CD4-positive, CD25-positive, alpha-beta regulatory T cell (primary cell): ENCODE data around the gene RBM39. TPM values are rescaled to one million over a fixed set of nuclear protein-coding genes. Genes with fewer than 3 reads are reported as not detected.

Source experiments
- polyA plus RNA-seq, 4 donors: library from polyadenylated mRNA; unstranded; fragments of 300-500 nt; fragmentation: Illumina TruSeq; gene quantifications; one replicate each; pipeline ENCODE4 v1.2.3, GENCODE V29; 2021
- total RNA-seq: library from RNA; stranded (reverse); gene quantifications from one replicate; pipeline ENCODE4 v1.2.3, GENCODE V29; 2022

The RBM39 gene
- total and polyA plus RNA-seq, 5 donors from 2014 or later = 112 to 1,180 (median 120) TPM

Other genes starting within 250 kb of the RBM39 start
- gene C20orf173, start 212.6 kb downstream of the RBM39 start, total RNA-seq = not detected
- gene C20orf173, start 212.6 kb downstream of the RBM39 start, polyA plus RNA-seq = not detected
- gene ERGIC3, start 200.2 kb downstream of the RBM39 start, total RNA-seq = 132 TPM
- gene ERGIC3, start 200.2 kb downstream of the RBM39 start, polyA plus RNA-seq = 100 to 1,000 TPM; 121 to 138 (median 131) TPM
- gene SPAG4, start 126.4 kb downstream of the RBM39 start, total RNA-seq = 21.8 TPM
- 1 to 10 TPM in 1 of 4 donors, under 1 TPM in 3; 0.11 to 1.2 (median 0.34) TPM for gene SPAG4, start 126.4 kb downstream of the RBM39 start, polyA plus RNA-seq
- 246 TPM for gene CPNE1, start 77.4 kb downstream of the RBM39 start, total RNA-seq
- gene CPNE1, start 77.4 kb downstream of the RBM39 start, polyA plus RNA-seq = 100 to 1,000 TPM; 175 to 398 (median 338) TPM
- gene RBM12, start 77.4 kb downstream of the RBM39 start, total RNA-seq = 128 TPM
- gene RBM12, start 77.4 kb downstream of the RBM39 start, polyA plus RNA-seq = 10 to 100 TPM; 46.6 to 58.0 (median 53.3) TPM
- gene NFS1, start 42.9 kb downstream of the RBM39 start, total RNA-seq = 21.2 TPM
- gene NFS1, start 42.9 kb downstream of the RBM39 start, polyA plus RNA-seq = 10 to 100 TPM; 22.3 to 32.6 (median 25.4) TPM
- 48.8 TPM for gene ROMO1, start 42.9 kb downstream of the RBM39 start, total RNA-seq
- 100 to 1,000 TPM; 295 to 378 (median 363) TPM for gene ROMO1, start 42.9 kb downstream of the RBM39 start, polyA plus RNA-seq
- 159 TPM for gene PHF20, start 29.8 kb upstream of the RBM39 start, total RNA-seq
- 100 to 1,000 TPM in 2 of 4 donors, 10 to 100 TPM in 2; 87.3 to 126 (median 100) TPM for gene PHF20, start 29.8 kb upstream of the RBM39 start, polyA plus RNA-seq
- 83.3 TPM for gene SCAND1, start 212.2 kb upstream of the RBM39 start, total RNA-seq
- 100 to 1,000 TPM; 166 to 258 (median 234) TPM for gene SCAND1, start 212.2 kb upstream of the RBM39 start, polyA plus RNA-seq
- gene CNBD2, start 226.3 kb upstream of the RBM39 start, total RNA-seq = 24.8 TPM
- 10 to 100 TPM in 2 of 4 donors, 1 to 10 TPM in 2; 8.5 to 16.0 (median 10.2) TPM for gene CNBD2, start 226.3 kb upstream of the RBM39 start, polyA plus RNA-seq